Forelimb muscle (tissue), 1 donor: ENCODE results near the gene OSBPL8. TPM values are rescaled to one million over a fixed set of nuclear protein-coding genes. Genes with fewer than 3 reads are reported as not detected.

Source experiments
- DNase-seq: peaks from one replicate; pipeline ENCODE4 v3.0.0-alpha.2; 2013; ENCODE audit warnings: low read depth
- polyA plus RNA-seq: library from polyadenylated mRNA; unstranded; fragments of 120-200 nt; gene quantifications from one replicate; pipeline ENCODE4 v1.2.1, GENCODE V29; 2013; ENCODE audit not compliant: insufficient read length

OSBPL8 gene
- polyA plus RNA-seq, 1 donor, result 26.8 TPM

- no peak for DNase-seq
Observed at GRCh38 chr12:76556368-76556767, 3.2 kb downstream of the OSBPL8 start.

GRCh38 chr12:76555797-76556196, 3.8 kb downstream of the OSBPL8 start:
- DNase-seq, result no peak

- DNase-seq, result no peak
Observed at GRCh38 chr12:76555231-76555767, 4.3 kb downstream of the OSBPL8 start.

GRCh38 chr12:76554405-76555230, 5.0 kb downstream of the OSBPL8 start:
- DNase-seq, result no peak

GRCh38 chr12:76552343-76552938, 7.1 kb downstream of the OSBPL8 start:
- DNase-seq, result no peak

- DNase-seq, result no peak
Observed at GRCh38 chr12:76551482-76551888, 8.1 kb downstream of the OSBPL8 start.

- DNase-seq, result no peak
Observed at GRCh38 chr12:76549131-76549530, 10.4 kb downstream of the OSBPL8 start.

- no peak for DNase-seq
Observed at GRCh38 chr12:76548222-76548837, 11.2 kb downstream of the OSBPL8 start.

- DNase-seq, result no peak
Observed at GRCh38 chr12:76547526-76547925, 12.0 kb downstream of the OSBPL8 start.

GRCh38 chr12:76546889-76547288, 12.7 kb downstream of the OSBPL8 start:
- no peak for DNase-seq

GRCh38 chr12:76545486-76545885, 14.1 kb downstream of the OSBPL8 start:
- no peak for DNase-seq

GRCh38 chr12:76544601-76545261, 14.8 kb downstream of the OSBPL8 start:
- no peak for DNase-seq

- DNase-seq, result no peak
Observed at GRCh38 chr12:76543813-76544347, 15.7 kb downstream of the OSBPL8 start.

GRCh38 chr12:76542908-76543307, 16.7 kb downstream of the OSBPL8 start:
- no peak for DNase-seq

GRCh38 chr12:76539727-76540126, 19.8 kb downstream of the OSBPL8 start:
- no peak for DNase-seq

GRCh38 chr12:76537923-76538322, 21.6 kb downstream of the OSBPL8 start:
- DNase-seq, result no peak

- DNase-seq, result no peak
Observed at GRCh38 chr12:76536546-76536945, 23.0 kb downstream of the OSBPL8 start.

GRCh38 chr12:76535170-76535569, 24.4 kb downstream of the OSBPL8 start:
- DNase-seq, result no peak

GRCh38 chr12:76533331-76533730, 26.2 kb downstream of the OSBPL8 start:
- DNase-seq, result no peak

- no peak for DNase-seq
Observed at GRCh38 chr12:76532520-76532919, 27.1 kb downstream of the OSBPL8 start.

- DNase-seq, result no peak
Observed at GRCh38 chr12:76531056-76531455, 28.5 kb downstream of the OSBPL8 start.

- DNase-seq, result no peak
Observed at GRCh38 chr12:76530516-76530915, 29.1 kb downstream of the OSBPL8 start.
